ENCODE measurements around the gene ZNF22.
A peak's percentile ranks its signal among the peaks of the same experiment; 100 is the strongest.

ZNF22 gene

DNA sequence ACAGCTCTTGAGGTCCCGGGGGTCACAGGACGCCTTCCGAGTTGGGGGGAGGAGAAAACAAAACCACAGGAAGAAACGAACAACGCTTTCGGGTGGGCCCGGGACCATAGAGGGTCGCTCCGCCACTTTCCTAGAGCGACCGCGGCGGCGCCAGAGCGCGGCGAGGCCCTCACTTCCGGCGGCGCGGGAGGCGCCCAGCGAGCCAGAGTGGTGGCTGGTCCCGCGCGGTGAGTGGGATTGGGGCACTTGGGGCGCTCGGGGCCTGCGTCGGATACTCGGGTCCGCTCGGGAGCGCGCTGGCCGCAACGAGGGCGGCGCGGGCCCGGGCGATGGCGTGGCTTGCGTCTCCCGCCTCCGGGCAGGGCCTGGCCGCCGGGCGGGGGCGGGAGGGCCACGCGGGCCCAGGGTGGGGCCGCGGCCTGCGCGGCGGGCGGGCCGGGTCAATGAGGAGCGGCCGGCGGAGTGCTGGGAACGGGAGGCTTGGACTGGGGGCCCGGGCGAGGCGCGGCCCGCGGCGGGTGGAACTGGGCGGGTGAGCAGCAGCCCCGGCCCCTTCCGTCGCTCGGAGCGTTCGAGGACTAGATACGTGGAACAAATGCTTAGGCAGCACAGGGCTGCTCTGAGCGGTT is at the start of gene ZNF22:
TSS of gene ZNF22 (plus strand) at position 172 of the 629 bp plus-strand sequence. CDS start 2,446 bp downstream, outside the sequence.
- DNase-seq (ENCODE audit: low read depth in 1 of 2, low spot score in 1 of 2): peak in 1 of 2 experiments; percentile 26
- in situ Hi-C loops (cut with HindIII; ENCODE audit: low pct_unique_long_range_greater_than_20kb, low sequenced_read_pairs): no loop called here
- TF ChIP-seq JUND (IDR thresholded peaks at IDR 0.05; ENCODE audit: low read depth): no peak

- in situ Hi-C loops (cut with HindIII; ENCODE audit: low pct_unique_long_range_greater_than_20kb, low sequenced_read_pairs): no loop called here
- DNase-seq (ENCODE audit: low read depth in 1 of 2, low spot score in 1 of 2): no peak
- no peak for TF ChIP-seq JUND (IDR thresholded peaks at IDR 0.05; ENCODE audit: low read depth)
These were observed 49.0 kb upstream of the ZNF22 start for GRCh38 chr10:44951576-44952226.

- in situ Hi-C loops (cut with HindIII; ENCODE audit: low pct_unique_long_range_greater_than_20kb, low sequenced_read_pairs): no loop called here
- no peak for TF ChIP-seq JUND (IDR thresholded peaks at IDR 0.05; ENCODE audit: low read depth)
- no peak for DNase-seq (ENCODE audit: low read depth in 1 of 2, low spot score in 1 of 2)
These were observed 47.9 kb upstream of the ZNF22 start for GRCh38 chr10:44952779-44953231.

DNA sequence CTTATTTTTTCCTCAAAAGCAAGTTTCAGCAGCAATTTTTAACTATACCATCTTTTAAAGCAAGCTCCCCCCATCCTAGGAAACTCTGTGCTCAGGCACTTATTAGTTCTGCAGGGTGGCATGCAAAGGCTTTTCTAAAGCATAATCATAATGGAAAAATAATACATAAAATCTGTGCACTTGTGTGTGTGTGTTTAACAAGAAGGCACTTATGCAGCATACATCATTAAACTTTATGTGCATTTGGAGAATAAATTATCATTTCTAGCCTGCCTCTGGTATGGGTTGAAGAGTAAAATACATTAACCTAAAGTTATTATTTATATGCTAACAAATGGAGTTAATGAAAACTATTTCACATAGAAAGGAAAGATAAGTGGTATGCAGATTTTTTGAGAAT is 46.7 kb upstream of the ZNF22 start:
- in situ Hi-C loops (cut with HindIII; ENCODE audit: low pct_unique_long_range_greater_than_20kb, low sequenced_read_pairs): no loop called here
- no peak for TF ChIP-seq JUND (IDR thresholded peaks at IDR 0.05; ENCODE audit: low read depth)

GRCh38 chr10:44954962-44955361 is 45.8 kb upstream of the ZNF22 start:
- in situ Hi-C loops (cut with HindIII; ENCODE audit: low pct_unique_long_range_greater_than_20kb, low sequenced_read_pairs): no loop called here
- DNase-seq (ENCODE audit: low read depth in 1 of 2, low spot score in 1 of 2): no peak
- no peak for TF ChIP-seq JUND (IDR thresholded peaks at IDR 0.05; ENCODE audit: low read depth)

More for the DNA sequence above, 46.7 kb upstream of the ZNF22 start:
- DNase-seq (ENCODE audit: low read depth in 1 of 2, low spot score in 1 of 2): no peak

DNA sequence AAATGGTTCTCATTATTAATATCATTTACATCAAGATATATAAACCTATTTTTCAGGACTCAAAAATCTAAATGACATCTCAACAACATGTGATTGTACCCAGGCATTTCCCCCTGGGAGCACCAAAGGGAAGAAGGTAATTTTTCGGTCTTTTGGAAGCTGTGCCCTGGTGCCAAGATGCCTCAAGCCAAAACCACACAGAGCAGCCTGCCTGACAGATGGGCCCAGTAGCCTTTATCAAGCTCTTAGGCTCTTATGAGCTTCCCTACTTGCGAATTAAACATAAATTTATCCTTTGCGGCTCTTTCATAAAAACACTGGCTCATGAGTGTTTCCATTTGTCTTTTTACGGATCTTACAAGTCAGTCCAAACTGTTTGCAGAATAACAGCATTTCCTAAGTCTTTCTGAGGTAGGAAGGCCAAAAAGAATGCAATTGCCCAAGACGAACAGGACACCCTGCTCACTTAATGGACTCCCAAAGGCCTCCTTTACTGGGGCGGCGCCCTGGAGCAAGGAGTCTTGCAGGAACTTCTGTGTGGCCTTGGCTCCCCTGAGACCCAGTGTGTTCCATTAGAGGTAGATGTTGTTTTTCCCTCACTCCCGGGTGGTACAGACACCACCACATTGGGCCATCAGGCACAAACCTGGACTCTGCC is 45.2 kb upstream of the ZNF22 start:
- in situ Hi-C loops (cut with HindIII; ENCODE audit: low pct_unique_long_range_greater_than_20kb, low sequenced_read_pairs): no loop called here
- TF ChIP-seq JUND (IDR thresholded peaks at IDR 0.05; ENCODE audit: low read depth): no peak
- DNase-seq (ENCODE audit: low read depth in 1 of 2, low spot score in 1 of 2): no peak

DNA sequence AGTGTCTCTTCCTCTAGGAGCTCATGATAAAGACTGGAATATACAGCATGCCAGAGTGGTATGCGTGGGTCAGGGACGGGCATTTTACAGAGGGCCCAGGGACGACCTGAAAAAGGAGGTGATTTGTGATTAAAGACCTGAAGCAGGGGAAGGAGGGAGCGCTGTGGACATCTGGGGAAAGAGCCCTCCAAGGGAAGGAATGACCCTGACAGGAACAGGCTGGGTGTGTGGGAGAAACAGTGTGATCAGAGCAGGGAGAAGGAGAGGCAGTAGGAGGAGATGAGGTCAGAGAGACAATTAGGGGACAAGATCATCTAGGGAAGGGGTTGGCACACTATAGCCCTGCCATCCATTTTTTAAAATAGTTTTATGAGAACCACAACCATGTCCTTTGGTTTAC is 44.5 kb upstream of the ZNF22 start:
- no peak for DNase-seq (ENCODE audit: low read depth in 1 of 2, low spot score in 1 of 2)
- in situ Hi-C loops (cut with HindIII; ENCODE audit: low pct_unique_long_range_greater_than_20kb, low sequenced_read_pairs): no loop called here
- no peak for TF ChIP-seq JUND (IDR thresholded peaks at IDR 0.05; ENCODE audit: low read depth)

GRCh38 chr10:44956717-44957706 is 43.7 kb upstream of the ZNF22 start:
- DNase-seq (ENCODE audit: low read depth in 1 of 2, low spot score in 1 of 2): no peak
- TF ChIP-seq JUND (IDR thresholded peaks at IDR 0.05; ENCODE audit: low read depth): no peak
- in situ Hi-C loops (cut with HindIII; ENCODE audit: low pct_unique_long_range_greater_than_20kb, low sequenced_read_pairs): no loop called here

- in situ Hi-C loops (cut with HindIII; ENCODE audit: low pct_unique_long_range_greater_than_20kb, low sequenced_read_pairs): no loop called here
- no peak for DNase-seq (ENCODE audit: low read depth in 1 of 2, low spot score in 1 of 2)
- no peak for TF ChIP-seq JUND (IDR thresholded peaks at IDR 0.05; ENCODE audit: low read depth)
These were observed 42.4 kb upstream of the ZNF22 start for GRCh38 chr10:44958196-44958897.

DNA sequence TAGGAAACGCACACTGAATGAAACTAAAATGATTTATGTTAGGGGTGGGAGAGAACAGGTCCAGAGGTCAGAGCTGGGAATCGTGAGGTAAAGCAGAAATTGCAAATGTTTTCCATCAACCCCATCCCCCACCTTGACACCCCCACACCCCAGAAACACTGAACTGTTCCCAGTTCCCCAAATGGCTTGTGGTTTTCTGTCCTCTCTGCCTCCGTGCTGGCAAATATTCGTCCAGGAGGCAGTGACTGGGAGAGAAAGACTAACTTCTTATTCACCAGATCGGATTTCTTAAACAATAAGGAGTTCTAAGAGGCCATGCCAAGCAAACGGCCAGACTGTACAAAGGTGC is 41.9 kb upstream of the ZNF22 start:
- no peak for TF ChIP-seq JUND (IDR thresholded peaks at IDR 0.05; ENCODE audit: low read depth)
- in situ Hi-C loops (cut with HindIII; ENCODE audit: low pct_unique_long_range_greater_than_20kb, low sequenced_read_pairs): no loop called here
- no peak for DNase-seq (ENCODE audit: low read depth in 1 of 2, low spot score in 1 of 2)

GRCh38 chr10:44959247-44960087 is 41.3 kb upstream of the ZNF22 start, which contains the start of gene RASSF4:
TSS of gene RASSF4 (plus strand) at chr10:44959802. CDS start at chr10:44970203, 10,401 bp downstream.
- DNase-seq (ENCODE audit: low read depth in 1 of 2, low spot score in 1 of 2): peak; percentile 93 to 96
- in situ Hi-C loops (cut with HindIII; ENCODE audit: low pct_unique_long_range_greater_than_20kb, low sequenced_read_pairs): no loop called here
- no peak for TF ChIP-seq JUND (IDR thresholded peaks at IDR 0.05; ENCODE audit: low read depth)
